ENCODE measurements around the gene PDIA3. TPM values are rescaled to one million over a fixed set of nuclear protein-coding genes. Genes with fewer than 3 reads are reported as not detected.
"Not testable (repeated sequence)": the region's sequence is repeated elsewhere in the genome, so short reads cannot be mapped to it uniquely, and the experiment has no call there.

PDIA3 gene
- total RNA-seq, result 194 TPM

DNA sequence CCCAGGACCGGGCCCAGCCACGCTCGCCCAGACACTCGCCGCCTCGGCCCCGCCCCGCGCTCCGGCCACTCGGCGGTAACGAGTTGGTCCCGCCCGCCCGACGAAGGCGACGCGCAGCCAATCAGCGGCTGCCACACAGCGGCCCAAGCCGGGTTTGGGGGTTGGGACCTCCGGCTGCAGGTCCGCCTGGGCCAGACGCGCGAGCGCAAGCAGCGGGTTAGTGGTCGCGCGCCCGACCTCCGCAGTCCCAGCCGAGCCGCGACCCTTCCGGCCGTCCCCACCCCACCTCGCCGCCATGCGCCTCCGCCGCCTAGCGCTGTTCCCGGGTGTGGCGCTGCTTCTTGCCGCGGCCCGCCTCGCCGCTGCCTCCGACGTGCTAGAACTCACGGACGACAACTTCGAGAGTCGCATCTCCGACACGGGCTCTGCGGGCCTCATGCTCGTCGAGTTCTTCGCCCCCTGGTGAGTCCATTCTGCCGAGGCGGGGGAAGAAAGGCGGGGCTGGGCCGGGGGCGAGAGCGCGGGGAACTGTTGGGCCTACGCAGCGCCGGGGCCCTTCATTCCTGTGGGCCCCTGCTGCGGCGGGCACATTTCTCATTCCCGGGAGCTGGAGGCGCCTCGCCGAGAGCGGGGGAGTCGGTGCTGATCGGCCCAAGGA is at the start of gene PDIA3:
Gene PDIA3 (plus strand): TSS at position 194 of the 658 bp plus-strand sequence. CDS start 102 bp downstream, at position 296.
- DNase-seq (ENCODE audit: low spot score) (peak; percentile 96), ATAC-seq (peak; percentile 98)
- intact Hi-C loops (cut with DNase I), result not testable (repeated sequence)

DNA sequence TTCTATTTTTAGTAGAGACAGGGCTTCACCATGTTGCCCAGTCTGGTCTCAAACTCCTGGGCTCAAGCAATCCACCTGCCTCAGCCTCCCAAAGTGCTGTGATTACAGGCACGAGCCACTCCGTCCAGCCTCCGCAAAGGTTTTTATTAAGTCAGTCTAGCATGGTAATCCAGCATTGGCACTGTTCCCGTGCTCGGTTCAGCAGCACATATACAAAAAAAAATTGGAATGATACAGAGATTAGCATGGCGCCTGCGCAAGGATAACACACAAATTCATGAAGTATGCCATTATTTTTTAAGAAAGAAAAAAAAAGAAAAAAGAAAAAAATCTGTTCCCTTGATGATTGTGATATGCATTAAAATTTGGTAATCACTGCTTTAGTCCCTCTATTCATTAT is 44.1 kb upstream of the PDIA3 start:
- intact Hi-C loops (cut with DNase I), result no loop called here
- ATAC-seq (no peak), DNase-seq (ENCODE audit: low spot score) (no peak)

DNA sequence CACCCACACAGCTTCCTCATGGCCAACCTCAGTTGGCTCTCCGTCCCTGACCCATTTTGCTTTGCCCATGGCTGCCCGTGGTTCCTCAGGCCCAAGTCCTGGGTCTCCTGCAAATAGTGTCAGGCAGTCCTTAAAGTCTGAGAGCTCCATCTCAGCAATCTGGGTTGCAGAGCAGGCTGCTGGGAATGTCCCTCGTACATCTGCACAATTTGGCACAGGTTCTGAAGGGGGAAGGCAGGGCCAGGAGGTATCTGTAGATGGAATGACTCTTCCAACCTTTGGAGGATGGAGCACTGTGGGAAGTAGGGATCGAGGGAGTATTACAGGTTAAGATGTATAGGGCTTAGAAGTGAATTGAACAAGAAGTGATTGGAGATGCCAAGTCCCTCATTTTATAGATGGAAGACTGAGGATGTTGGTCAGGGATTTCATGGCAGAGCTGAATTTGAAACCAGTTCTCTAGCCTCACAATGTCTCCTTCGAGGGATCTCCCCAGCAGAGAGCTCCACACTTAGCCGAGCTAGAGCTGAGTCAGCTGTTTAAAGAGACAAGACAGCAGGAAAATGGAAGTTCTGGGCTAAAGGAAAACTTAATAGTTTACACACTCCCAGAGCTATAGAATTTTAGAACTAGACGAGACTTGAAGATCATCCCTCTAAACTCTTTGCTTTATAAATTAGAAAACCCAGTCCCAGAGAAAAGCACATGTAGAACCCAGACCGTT is 43.4 kb upstream of the PDIA3 start:
- DNase-seq (ENCODE audit: low spot score), result no peak
- intact Hi-C loops (cut with DNase I), result no loop called here
- no peak for ATAC-seq

DNA sequence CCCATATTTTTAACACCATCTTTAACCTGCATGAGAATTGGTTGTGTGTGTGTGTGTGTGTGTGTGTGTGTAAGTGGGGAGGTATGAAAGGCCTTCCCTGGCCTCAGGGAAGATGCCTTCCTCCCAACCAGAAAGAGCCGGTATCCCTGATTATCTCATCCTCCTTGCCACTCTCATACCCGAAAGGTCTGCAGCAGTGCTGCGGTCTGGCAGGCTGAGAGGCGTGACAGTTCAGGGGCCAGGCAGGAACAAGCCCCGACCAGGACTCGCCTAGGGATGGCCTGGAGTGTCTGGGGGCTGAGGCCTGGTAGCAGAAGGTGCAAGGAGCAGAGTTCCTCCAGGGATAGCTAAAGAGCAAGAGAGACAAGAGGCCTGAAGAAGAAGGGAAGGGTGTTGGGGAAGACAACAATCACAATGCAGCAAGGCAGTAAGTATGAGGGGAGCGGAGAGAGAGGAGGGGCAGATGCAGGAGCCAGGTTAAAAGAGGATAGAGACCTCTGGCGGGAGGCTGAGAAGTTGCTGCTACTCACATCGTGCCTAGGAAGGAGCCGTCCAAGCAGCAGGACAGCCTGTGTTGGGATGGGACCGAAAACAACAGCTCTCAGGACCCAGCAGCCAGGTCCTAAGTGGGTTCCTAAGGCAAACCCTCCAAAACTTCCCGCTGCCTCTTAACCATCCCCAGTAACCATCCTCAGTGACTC is 35.7 kb upstream of the PDIA3 start:
- intact Hi-C loops (cut with DNase I); ATAC-seq; DNase-seq (ENCODE audit: low spot score): not testable (repeated sequence)

DNA sequence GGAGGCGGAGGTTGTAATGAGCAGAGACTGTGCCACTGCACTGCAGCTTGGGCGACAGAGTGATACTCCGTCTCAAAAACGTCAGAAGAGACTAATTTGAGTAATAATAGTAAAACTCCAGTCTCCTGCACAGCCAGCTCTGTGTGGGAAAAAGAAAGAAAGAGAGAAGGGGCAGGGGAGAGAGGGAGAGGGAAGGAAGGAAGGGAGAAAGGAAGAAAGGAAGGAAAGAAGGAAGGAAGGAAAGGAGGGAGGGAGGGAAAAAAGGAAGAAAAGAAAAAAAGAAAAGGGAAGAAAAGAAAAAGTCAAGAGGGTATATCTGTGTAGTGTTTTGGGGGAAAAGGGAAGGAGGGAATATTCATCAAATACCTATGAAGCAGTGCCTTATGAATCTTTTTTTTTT is 23.1 kb upstream of the PDIA3 start:
- intact Hi-C loops (cut with DNase I), result no loop called here
- ATAC-seq, result no peak
- DNase-seq (ENCODE audit: low spot score), result no peak

DNA sequence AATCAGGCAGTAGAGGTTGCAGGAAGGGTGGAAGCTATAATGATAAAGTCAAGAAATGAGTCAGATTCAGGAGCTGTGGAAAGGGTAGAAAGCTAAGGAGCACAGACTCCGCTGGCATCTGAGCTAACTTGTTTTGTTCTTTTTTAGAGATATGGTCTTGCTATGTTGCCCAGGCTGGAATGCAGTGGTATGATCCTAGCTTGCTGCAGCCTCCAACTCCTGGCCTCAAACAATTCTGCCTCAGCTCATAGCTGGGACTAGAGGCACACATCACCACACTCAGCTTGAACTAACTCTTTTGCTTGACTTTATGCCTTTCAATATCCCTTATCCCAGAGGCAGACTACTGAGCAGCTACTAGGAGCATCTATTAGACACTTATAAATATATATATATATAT is 19.9 kb upstream of the PDIA3 start:
- ATAC-seq; DNase-seq (ENCODE audit: low spot score); intact Hi-C loops (cut with DNase I): not testable (repeated sequence)

DNA sequence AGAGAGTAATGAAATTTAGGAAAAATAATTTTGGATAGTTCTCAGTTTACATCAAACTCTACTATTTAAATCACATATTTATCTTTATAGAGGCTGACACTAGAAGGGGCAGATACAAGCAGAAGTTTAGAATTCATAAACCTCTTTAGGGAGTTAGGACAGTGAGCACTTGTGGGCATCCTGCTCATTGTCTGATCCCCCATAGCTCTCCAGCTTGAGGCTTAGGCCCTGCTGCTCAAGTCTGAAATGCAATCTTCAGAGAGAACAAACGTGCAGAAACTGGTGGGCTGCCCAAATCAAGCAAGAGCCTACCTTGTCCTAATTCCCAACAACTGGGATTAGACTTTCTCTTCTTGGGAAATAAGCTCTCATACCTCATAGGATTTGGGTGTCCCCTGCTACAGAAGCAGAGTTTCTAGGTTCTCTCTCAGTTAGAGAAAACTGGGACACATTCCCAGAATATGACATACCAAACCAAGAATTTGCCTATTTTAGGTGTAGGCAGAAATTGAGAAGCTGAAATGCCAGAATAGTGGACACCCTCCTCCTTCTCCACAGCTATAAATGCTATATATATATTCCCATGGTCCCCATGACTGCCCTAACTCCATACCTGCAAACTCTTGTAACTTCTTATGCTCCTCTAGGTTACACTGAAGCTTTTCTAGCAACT is 18.0 kb upstream of the PDIA3 start:
- ATAC-seq; intact Hi-C loops (cut with DNase I): not testable (repeated sequence)

DNA sequence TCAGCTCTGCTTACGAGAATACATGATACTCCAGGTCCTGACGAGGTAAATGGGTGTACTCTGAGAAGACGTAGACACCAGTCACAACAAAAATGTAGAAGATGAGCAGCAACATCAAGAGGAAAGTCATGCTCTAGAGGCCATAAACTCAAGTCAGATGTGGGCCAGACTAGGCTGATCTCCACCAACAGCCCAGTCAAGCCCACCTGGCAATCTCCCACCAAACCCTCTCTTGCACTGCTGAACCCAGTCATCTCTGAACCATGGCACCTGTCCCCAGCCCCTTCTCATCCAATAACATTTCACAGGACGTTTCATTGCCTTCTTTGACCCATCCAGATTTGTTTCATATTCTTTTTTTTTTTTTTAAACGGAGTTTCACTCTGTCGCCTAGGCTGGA is 10.8 kb upstream of the PDIA3 start:
- no peak for DNase-seq (ENCODE audit: low spot score)
- intact Hi-C loops (cut with DNase I), result no loop called here
- no peak for ATAC-seq

More for the DNA sequence above, 18.0 kb upstream of the PDIA3 start:
- not testable (repeated sequence) for DNase-seq (ENCODE audit: low spot score)

DNA sequence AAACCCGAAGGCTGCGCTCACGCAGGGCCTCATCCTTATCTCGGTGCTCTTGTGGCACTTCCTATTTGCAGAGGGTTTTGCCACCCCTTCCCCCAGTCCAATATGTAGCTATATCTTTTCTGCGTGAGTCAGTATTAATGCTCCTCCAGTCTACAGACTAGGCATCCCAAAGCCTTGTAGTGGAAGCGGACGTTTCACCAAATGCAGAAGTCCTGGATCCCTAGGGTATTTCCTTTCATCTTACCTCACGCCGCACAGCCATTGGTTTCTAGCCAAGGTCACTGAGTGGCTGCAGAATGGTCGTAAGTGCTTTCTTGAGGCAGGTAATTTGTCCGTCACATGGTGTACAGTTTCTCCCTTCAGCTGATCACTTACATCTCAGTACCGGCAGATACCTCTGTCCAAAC is 668 bp downstream of the PDIA3 start:
- DNase-seq (ENCODE audit: low spot score); intact Hi-C loops (cut with DNase I): not testable (repeated sequence)
- peak; percentile 27 for ATAC-seq

DNA sequence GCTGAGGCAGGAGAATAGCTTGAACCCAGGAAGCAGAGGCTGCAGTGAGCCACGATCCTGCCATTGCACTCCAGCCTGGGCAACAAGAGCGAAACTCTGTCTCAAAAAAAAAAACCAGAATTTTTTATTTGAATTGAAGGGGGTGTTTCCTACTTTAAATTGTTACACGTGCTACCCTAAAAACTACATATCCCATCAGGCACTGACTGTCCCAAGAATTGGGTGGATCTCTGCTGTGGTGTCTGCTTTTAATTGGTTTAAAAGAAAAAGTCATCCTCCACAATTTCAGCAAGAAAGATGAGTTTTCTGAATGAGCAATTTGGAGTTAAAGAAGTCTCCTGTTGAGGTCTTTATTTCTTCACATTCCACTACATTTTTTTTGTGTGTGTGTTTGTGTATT is 2.1 kb downstream of the PDIA3 start:
- intact Hi-C loops (cut with DNase I), result no loop called here
- ATAC-seq (no peak), DNase-seq (ENCODE audit: low spot score) (no peak)

DNA sequence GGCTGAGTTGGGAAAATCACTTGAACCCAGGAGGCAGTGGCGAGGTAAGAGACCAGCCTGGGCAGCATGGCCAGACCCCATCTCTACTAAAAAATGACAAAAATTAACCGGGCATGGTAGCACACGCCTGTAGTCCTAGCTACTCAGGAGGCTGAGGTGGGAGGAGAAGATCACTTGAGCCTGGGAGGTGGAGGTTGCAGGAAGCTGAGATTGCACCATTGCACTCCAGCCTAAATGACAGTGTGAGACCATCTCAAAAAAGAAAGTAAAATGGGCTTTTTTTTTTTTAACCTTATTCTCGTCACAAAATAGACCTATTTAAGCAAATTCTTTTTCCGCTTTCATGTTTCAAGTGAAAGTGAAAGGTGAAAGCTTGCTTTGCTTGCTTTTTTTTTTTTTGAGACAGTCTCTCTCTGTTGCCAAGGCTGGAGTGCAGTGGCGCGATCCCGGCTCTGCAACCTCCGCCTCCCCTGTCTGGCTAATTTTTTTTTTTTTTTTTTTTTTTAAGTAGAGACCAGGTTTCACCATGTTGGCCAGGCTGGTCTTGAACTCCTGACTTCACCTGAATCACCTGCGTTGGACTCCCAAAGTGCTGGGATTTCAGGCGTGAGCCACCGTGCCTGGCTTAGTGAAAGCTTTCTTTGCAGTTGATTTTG is 3.6 kb downstream of the PDIA3 start:
- DNase-seq (ENCODE audit: low spot score) (no peak), ATAC-seq (no peak)
- intact Hi-C loops (cut with DNase I), result no loop called here

DNA sequence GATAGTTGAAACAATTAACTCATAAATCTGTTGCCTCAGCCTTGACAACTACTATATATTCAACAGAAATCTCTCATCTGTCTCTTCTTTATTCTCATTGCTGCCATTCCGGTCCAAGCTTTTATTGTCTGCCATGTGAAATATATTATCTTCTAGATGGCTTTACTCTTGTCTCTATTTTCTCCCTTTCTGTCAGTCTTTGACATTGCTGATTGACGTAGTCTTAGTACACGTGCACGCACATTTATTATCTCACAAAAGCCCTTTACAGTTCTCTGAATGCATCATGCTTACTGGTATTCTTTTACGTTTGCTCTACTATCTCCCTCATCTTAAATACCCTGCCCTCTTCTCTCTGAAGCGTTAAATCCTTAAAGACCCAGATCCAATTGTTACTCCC is 5.6 kb downstream of the PDIA3 start:
- intact Hi-C loops (cut with DNase I), result no loop called here

DNA sequence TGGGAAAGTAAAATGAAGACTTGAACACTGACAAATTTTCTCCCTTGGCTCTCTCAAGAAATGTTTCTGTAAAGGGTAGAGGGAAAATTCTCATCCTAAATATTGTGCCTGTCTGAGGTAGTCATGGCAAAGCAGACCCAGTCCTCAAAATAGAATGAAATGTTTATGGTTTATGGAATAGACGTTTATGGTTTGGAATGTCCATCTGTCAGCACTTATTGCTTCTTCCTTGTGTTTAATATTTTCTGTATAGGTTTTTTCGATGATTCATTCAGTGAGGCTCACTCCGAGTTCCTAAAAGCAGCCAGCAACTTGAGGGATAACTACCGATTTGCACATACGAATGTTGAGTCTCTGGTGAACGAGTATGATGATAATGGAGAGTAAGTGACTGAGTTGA is 16.6 kb downstream of the PDIA3 start:
- DNase-seq (ENCODE audit: low spot score) (no peak), ATAC-seq (no peak)
- intact Hi-C loops (cut with DNase I), result no loop called here

More for the DNA sequence above, 5.6 kb downstream of the PDIA3 start:
- ATAC-seq (no peak), DNase-seq (ENCODE audit: low spot score) (no peak)

DNA sequence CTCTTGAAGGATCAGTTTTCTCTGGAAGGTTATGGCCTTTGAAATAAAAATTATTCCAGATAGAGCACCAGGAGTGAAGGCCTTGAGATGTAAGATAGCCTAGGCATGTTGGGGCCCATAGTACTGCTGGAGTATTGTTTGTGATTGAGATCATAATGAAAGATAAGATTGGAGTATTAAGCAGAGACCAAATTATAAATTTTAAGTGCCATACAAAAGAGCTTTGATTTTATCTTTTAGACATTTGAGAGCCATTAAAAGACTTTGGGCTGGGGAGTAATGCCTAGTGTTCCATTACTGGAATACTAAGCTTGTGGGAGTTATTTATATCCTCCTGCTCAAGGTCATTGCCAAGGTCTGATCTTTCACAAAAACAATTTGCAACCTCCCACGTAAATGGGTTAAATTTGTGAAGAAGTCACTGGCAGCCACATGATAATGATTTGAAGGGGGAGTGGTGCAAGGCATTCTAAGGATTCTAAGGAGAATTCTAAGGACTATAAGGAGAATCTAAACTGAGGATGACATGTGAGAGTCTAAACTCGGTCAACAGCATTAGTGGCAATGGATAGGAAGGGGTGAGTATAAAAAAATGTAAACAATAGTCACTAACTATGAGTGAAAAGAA is 17.7 kb downstream of the PDIA3 start:
- intact Hi-C loops (cut with DNase I), result no loop called here
- no peak for DNase-seq (ENCODE audit: low spot score)
- ATAC-seq, result no peak

DNA sequence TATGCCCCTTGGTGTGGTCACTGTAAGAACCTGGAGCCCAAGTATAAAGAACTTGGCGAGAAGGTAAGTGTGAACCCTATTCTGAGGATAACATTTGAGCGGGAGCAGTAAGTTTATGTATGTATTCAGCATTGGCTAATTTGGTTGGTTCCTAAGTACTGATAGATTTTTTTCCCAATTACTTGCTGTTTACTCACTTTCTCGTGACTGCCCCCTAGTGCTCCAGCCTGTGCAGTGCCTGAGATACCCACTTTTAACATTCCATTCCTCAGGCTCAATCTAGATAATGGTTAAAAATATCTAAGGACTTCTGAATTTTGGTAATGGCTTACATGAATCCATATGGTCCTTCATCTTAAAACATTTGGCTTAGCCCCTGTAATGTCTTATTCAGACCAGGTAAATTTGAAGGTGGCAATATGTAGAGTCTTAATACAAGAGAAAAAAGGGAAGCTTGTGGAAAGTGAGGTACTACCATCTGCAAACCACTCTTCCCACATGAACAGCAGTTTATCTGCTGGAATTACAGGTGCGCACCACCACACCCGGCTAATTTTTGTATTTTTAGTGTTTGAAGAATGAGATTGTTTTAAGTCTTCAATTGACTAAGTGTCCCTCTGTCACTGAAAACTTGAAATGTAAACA is 23.5 kb downstream of the PDIA3 start:
- intact Hi-C loops (cut with DNase I), result no loop called here
- ATAC-seq, result peak; percentile 62
- no peak for DNase-seq (ENCODE audit: low spot score)

DNA sequence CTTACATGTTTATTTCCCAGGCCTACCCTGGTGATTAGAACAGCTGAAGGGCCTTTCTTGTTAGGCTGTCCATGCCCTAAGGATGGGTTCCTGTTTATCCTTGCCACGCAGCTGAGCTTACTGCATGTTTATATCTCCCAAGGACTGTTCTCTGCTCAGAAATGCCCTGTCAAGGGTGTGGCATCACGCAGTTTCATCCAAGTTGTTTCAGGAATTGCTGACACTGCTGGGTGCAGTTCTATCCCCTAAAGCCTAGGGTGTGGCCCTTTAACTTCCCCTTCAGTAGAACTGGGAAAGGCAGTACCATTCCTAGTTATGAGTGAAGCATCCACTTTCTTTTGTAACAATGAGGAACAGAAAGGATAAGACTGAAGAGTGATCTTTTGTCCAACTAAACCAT is 25.6 kb downstream of the PDIA3 start:
- DNase-seq (ENCODE audit: low spot score), result no peak
- ATAC-seq, result peak; percentile 30
- intact Hi-C loops (cut with DNase I), result no loop called here

DNA sequence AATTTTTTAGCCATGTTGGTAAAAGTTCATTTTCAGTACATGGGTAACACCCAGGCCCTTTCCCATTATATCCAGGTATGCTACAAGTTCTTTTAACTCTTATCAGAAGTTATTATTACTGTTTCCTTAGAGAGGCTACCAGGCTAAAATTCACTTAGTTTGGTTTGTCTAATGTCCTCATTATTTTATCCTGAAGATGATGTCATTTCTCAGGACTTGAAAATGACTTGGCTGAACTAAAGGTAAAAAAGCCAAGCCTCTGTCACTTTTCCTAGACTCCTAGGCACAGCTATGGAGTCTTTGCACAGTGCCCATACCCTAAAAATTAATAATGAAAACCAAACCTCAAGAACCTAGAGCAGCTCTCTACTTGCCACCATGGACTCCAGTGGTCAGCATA is 26.4 kb downstream of the PDIA3 start:
- no peak for ATAC-seq
- DNase-seq (ENCODE audit: low spot score), result no peak
- intact Hi-C loops (cut with DNase I), result no loop called here

DNA sequence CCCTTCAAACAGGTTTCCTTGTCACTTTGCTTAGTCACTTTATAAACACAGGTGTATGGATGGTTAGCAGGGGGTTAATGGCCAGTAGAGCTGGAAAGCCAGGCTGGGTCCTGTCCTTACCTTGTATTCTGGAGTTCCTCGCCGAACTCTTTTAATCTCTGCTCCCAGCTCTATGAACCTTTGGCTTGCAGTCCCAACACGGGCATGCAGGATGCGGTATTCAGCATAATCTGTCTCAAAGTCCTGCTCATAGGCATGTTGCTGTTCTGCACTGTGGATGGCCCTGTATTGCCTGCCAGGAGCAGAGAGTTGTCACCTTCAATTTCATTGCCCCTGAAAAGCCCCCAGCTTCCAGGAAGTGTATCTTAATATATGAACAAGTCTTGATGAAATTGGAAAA is 27.8 kb downstream of the PDIA3 start:
- intact Hi-C loops (cut with DNase I), result no loop called here
- DNase-seq (ENCODE audit: low spot score), result no peak
- no peak for ATAC-seq

Data from sciatic nerve (tissue), 2 donors.